Astrocyte (in vitro differentiated cells and primary cell): ENCODE results near the gene FBXL16. TPM values are rescaled to one million over a fixed set of nuclear protein-coding genes. Genes with fewer than 3 reads are reported as not detected.
A peak's percentile ranks its signal among the peaks of the same experiment; 100 is the strongest.

Source experiments
- DNase-seq: peaks from one replicate; pipeline ENCODE4 v3.0.0-alpha.2; 2010; ENCODE audit warnings: low read depth
- FAIRE-seq: peaks from 2 replicates; lab custom pipeline; 2011; peaks lifted over from hg19 to GRCh38; lab: Jason Lieb, UNC
- H2AFZ ChIP-seq: 2 replicates; pipeline ENCODE4 v1.6.0; 2012; ENCODE audit warnings: low read depth, low read length, inconsistent platforms
- H3K27ac ChIP-seq: 2 replicates; pipeline ENCODE4 v1.5.1; 2011; ENCODE audit warnings: low read depth, low read length, inconsistent platforms
- H3K27me3 ChIP-seq: 2 replicates; pipeline ENCODE4 v1.6.0; 2011; ENCODE audit warnings: low read length, inconsistent platforms; ENCODE audit not compliant: insufficient read depth
- H3K36me3 ChIP-seq: 2 replicates; pipeline ENCODE4 v1.5.1; 2011; ENCODE audit warnings: low read length, inconsistent platforms; ENCODE audit not compliant: insufficient read depth
- H3K4me1 ChIP-seq: 2 replicates; pipeline ENCODE4 v1.5.1; 2011; ENCODE audit warnings: low read length, inconsistent platforms; ENCODE audit not compliant: insufficient read depth
- H3K4me2 ChIP-seq: 2 replicates; pipeline ENCODE4 v1.6.0; 2012; ENCODE audit warnings: low read length, inconsistent platforms
- H3K4me3 ChIP-seq: 2 replicates; pipeline ENCODE4 v1.5.1; 2011; ENCODE audit warnings: low read depth, mild to moderate bottlenecking, low read length, inconsistent platforms; ENCODE audit not compliant: insufficient read depth
- H3K79me2 ChIP-seq: 2 replicates; pipeline ENCODE4 v1.6.0; 2012; ENCODE audit warnings: mild to moderate bottlenecking, low read length, inconsistent platforms; ENCODE audit not compliant: insufficient read depth
- H3K9ac ChIP-seq: 2 replicates; pipeline ENCODE4 v1.6.0; 2012; ENCODE audit warnings: mild to moderate bottlenecking, low read length, inconsistent platforms
- H3K9me3 ChIP-seq: 2 replicates; pipeline ENCODE4 v1.5.1; 2012; ENCODE audit warnings: low read depth, mild to moderate bottlenecking, low read length, inconsistent platforms; ENCODE audit not compliant: insufficient read depth
- H4K20me1 ChIP-seq: 2 replicates; pipeline ENCODE4 v1.6.0; 2012; ENCODE audit warnings: low read length, inconsistent platforms; ENCODE audit not compliant: insufficient read depth
- H3K27ac Mint-ChIP-seq: one replicate; pipeline ENCODE4 v1.8.0; 2021; ENCODE audit warnings: mild to moderate bottlenecking, mixed read lengths; ENCODE audit not compliant: unreplicated experiment
- H3K27me3 Mint-ChIP-seq: one replicate; pipeline ENCODE4 v1.8.0; 2021; ENCODE audit warnings: low read depth, mixed read lengths; ENCODE audit not compliant: unreplicated experiment
- H3K36me3 Mint-ChIP-seq: one replicate; pipeline ENCODE4 v1.8.0; 2021; ENCODE audit warnings: low read depth, mixed read lengths; ENCODE audit not compliant: unreplicated experiment
- H3K4me1 Mint-ChIP-seq: one replicate; pipeline ENCODE4 v1.8.0; 2021; ENCODE audit warnings: low read depth, mixed read lengths; ENCODE audit not compliant: unreplicated experiment
- H3K4me3 Mint-ChIP-seq: one replicate; pipeline ENCODE4 v1.8.0; 2021; ENCODE audit warnings: mild to moderate bottlenecking, moderate library complexity, mixed read lengths; ENCODE audit not compliant: unreplicated experiment
- H3K9me3 Mint-ChIP-seq: one replicate; pipeline ENCODE4 v1.8.0; 2021; ENCODE audit warnings: mild to moderate bottlenecking, mixed read lengths; ENCODE audit not compliant: unreplicated experiment
- EZH2 ChIP-seq: IDR thresholded peaks from 2 replicates; pipeline ENCODE4 v1.6.1; 2012; ENCODE audit warnings: mild to moderate bottlenecking, low read length, inconsistent platforms; ENCODE audit not compliant: insufficient read depth
- total RNA-seq: library from RNA; stranded (reverse); gene quantifications from 2 replicates; pipeline ENCODE4 v1.2.1, GENCODE V29; 2021
- TF ChIP-seq, protein P1 (sequence below): IDR thresholded peaks from 2 replicates; pipeline ENCODE4 v1.5.1; 2011; ENCODE audit warnings: low read depth, mild to moderate bottlenecking, inconsistent platforms, low read length, moderate library complexity; ENCODE audit not compliant: insufficient read depth

The FBXL16 gene
- total RNA-seq, 1 donor from 2014 or later, result 5.2 TPM

DNA sequence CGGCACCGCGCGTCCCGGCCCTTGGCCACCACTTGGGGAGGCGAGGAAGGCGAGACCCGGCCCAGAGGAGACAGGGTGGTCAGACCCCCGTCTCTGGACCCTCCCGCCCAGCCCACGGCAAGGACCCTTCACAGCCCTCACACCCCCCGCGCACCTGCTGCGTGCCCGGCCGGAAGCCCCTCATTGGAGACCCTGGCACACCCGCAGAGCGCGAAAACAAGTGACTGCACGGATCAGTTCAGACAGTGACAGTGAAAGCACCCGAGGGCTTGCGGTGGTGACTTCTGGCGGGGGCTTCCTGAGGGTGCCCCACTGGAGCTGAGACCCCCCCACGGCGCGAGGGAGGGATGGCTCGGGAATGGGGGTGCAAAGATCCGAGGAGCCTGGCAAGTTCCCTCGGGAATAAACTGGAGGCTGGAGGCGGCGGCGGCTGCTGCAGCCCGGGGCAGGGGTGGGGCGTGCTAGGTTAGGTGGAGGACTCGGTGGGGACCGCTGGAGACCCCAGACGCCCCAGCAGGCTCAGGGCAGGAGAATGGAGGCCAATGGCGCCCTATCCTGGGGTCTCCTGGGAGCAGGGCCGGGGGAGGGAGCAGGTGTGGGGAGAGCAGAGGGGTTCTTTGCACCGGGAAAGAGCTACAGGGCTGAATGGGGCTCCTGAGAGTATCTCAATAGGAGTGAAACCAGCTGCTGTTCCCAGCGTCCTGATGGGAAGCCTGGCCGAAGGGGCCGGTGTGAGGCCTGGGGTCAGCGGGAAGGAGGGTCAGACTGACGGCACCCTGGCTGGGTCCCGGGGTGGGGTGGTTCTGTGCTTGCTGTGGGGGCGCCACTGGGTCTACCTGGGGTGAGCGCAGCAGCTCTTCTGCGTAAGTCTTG lies 824 bp upstream of the FBXL16 start:
- Mint-ChIP-seq H3K4me3 (peak overlapping the region; percentile 45), H3K4me1 (peaks cover 3% of the 10 kb centered on the region), H3K9me3 (peaks cover 5% of the 10 kb centered on the region), H3K36me3 (no peaks in the 10 kb centered on the region), H3K27ac (no peak overlapping the region), H3K27me3 (peaks cover 44% of the 10 kb centered on the region)
- Histone ChIP-seq H3K27ac (no peak overlapping the region), H3K4me2 (peak overlapping the region; percentile 67), H2AFZ (no peak overlapping the region), H3K9me3 (no peaks in the 10 kb centered on the region), H4K20me1 (peaks cover 28% of the 10 kb centered on the region), H3K9ac (no peak overlapping the region), H3K79me2 (no peaks in the 10 kb centered on the region), H3K4me3 (no peak overlapping the region), H3K4me1 (peaks cover 18% of the 10 kb centered on the region), H3K36me3 (no peaks in the 10 kb centered on the region), H3K27me3 (peaks cover 37% of the 10 kb centered on the region)
- no peak for DNase-seq
- no peak for FAIRE-seq
- TF ChIP-seq EZH2, result peak; percentile 85
- TF ChIP-seq, protein P1, sequence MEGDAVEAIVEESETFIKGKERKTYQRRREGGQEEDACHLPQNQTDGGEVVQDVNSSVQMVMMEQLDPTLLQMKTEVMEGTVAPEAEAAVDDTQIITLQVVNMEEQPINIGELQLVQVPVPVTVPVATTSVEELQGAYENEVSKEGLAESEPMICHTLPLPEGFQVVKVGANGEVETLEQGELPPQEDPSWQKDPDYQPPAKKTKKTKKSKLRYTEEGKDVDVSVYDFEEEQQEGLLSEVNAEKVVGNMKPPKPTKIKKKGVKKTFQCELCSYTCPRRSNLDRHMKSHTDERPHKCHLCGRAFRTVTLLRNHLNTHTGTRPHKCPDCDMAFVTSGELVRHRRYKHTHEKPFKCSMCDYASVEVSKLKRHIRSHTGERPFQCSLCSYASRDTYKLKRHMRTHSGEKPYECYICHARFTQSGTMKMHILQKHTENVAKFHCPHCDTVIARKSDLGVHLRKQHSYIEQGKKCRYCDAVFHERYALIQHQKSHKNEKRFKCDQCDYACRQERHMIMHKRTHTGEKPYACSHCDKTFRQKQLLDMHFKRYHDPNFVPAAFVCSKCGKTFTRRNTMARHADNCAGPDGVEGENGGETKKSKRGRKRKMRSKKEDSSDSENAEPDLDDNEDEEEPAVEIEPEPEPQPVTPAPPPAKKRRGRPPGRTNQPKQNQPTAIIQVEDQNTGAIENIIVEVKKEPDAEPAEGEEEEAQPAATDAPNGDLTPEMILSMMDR, result no peak

GRCh38 chr16:704552-705380 lies 835 bp downstream of the FBXL16 start:
- H2AFZ ChIP-seq, result no peak overlapping the region
- no peaks in the 10 kb centered on the region for H3K9me3 ChIP-seq
- Mint-ChIP-seq H3K4me3 (peak overlapping the region; percentile 20), H3K27ac (no peak overlapping the region), H3K27me3 (peaks cover 46% of the 10 kb centered on the region), H3K36me3 (no peaks in the 10 kb centered on the region), H3K4me1 (peaks cover 1% of the 10 kb centered on the region), H3K9me3 (peaks cover 5% of the 10 kb centered on the region)
- no peak overlapping the region for H3K9ac ChIP-seq
- H3K4me1 ChIP-seq, result peaks cover 9% of the 10 kb centered on the region
- H3K79me2 ChIP-seq, result no peaks in the 10 kb centered on the region
- no peak overlapping the region for H3K27ac ChIP-seq
- peak overlapping the region; percentile 36 for H3K4me2 ChIP-seq
- H3K27me3 ChIP-seq, result peaks cover 43% of the 10 kb centered on the region
- H4K20me1 ChIP-seq, result peaks cover 34% of the 10 kb centered on the region
- FAIRE-seq (no peak), DNase-seq (no peak)
- H3K4me3 ChIP-seq, result no peak overlapping the region
- H3K36me3 ChIP-seq, result no peaks in the 10 kb centered on the region
- TF ChIP-seq, protein P1, result no peak
- peak; percentile 26 for TF ChIP-seq EZH2
